GM19468 (cell line): ENCODE data around the gene CST4.
"Not testable (repeated sequence)": the region's sequence is repeated elsewhere in the genome, so short reads cannot be mapped to it uniquely, and the experiment has no call there.

Source experiments
- ATAC-seq: cut with Tn5 transposase; IDR thresholded peaks from one replicate; pipeline ENCODE4 v1.9.1; 2021; ENCODE audit warnings: mild to moderate bottlenecking, moderate library complexity, moderate number of reproducible peaks; ENCODE audit not compliant: unreplicated experiment; ENCODE audit errors: extremely low read depth

Gene CST4, protein sequence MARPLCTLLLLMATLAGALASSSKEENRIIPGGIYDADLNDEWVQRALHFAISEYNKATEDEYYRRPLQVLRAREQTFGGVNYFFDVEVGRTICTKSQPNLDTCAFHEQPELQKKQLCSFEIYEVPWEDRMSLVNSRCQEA

GRCh38 chr20:23688684-23689398 lies at the start of gene CST4:
TSS of gene CST4 (minus strand) at chr20:23689038. CDS start at chr20:23688969, 69 bp downstream.
- ATAC-seq, result not testable (repeated sequence)

DNA sequence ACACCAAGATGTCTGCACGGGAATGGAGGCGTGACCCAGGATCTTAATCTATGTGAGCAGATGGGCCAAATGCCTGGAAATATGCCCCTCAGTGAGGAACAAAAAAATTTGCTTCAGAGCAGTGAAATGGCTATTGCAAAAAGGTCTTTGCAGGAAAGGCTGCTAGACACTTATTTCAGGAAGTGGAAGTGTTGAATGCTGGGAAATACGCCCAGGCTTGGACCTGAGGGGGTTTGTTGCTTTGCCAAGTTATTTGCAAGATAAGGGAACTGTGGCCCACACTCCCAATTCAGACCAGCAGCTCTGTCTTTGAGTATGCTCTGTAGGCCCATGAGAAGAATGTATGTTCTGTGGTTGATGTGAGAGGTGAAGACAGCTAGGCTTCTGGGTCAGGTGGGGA lies 46.6 kb upstream of the CST4 start:
- ATAC-seq, result not testable (repeated sequence)

GRCh38 chr20:23734949-23735348 lies 46.1 kb upstream of the CST4 start:
- ATAC-seq, result not testable (repeated sequence)

- not testable (repeated sequence) for ATAC-seq
Observed at GRCh38 chr20:23734440-23734839, 45.6 kb upstream of the CST4 start.

- no peak for ATAC-seq
Observed at GRCh38 chr20:23727016-23727415, 38.2 kb upstream of the CST4 start.

DNA sequence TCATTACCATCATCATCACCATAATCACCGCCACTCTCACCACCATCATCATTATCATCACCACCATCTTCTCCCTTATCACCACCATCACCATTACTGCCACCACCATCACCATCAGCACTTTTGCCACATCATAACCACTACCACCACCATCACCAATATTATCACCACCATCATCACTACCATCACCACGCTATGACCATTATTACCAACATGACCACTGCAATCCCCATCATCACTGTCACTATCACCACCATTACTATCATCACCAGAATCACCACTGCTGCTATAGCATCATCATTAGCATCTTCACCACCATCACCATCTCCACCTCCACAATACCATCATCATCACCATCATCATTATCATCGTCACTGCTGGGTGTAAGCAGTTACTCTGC lies 36.3 kb upstream of the CST4 start:
- no peak for ATAC-seq

DNA sequence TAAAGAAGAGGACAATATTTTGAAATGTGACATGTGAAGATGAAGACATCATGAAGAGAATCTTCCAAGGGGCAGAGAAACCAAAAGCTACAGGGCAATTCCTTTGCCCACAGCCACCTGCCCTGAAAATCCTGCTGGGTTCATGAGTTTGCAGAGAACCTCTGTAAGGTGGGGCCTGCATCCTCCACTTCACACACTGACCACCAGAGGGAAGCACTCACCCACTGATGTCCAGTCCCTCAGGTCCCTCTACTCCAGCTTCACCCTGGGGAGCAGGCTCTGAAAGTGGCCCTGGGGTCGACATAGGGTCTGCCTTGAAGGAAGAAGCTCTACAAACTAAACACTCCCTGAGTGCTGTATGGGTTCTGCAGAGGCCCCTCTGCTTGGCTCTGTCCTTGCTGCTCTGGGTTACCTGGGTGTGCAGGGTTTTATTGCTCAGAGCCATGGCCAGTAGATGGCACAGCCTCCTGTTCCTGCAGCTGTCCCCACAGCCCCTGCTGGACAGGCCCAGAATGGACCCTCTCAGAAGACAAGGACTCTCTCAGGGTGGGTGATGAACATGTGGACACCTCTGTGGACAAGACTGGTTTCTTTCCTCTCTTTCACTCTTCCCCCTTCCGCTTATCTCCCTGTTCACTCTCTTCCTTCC lies 34.9 kb upstream of the CST4 start:
- peak; percentile 39 for ATAC-seq

DNA sequence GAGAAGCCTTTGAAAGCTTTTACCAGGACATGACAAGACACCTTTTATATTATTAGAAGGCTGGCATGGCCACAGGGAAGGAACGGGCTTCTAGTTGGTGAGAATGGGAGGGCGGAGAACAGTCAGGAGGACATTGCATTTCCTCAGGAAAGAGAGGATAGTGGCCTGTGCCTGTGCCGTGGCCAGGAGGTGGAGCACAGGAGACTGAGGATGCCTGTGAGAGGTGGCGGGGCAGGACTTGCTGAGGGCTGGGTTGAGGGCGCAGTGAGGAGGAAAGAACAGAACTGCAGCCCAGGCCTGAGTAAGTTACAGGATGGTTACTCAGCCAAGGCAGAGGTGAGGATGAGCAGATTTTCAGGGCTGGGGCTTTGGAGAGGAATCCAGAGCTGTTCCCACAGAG lies 34.0 kb upstream of the CST4 start:
- ATAC-seq, result not testable (repeated sequence)

- no peak for ATAC-seq
Observed at GRCh38 chr20:23721962-23722361, 33.1 kb upstream of the CST4 start.

DNA sequence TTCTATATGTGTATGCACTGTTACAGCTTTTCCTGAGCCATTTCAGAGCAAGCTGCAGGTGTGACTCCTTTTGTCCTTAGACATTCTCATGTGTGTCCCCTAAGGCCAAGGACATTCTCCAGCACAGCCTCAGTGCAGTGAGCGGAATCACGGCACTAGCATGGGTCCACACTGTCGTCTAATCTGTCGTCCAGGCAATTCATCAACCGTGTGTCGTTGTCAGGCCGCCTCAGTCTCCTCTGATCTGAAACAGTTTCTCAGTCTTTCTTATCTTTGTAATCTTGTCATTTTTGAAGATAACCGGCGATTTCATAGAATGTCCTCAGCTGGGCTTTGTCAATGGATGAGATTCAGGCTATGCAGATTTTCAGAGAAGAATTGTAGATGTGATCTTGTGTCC lies 30.5 kb upstream of the CST4 start:
- not testable (repeated sequence) for ATAC-seq

- not testable (repeated sequence) for ATAC-seq
Observed at GRCh38 chr20:23711778-23712177, 22.9 kb upstream of the CST4 start.

DNA sequence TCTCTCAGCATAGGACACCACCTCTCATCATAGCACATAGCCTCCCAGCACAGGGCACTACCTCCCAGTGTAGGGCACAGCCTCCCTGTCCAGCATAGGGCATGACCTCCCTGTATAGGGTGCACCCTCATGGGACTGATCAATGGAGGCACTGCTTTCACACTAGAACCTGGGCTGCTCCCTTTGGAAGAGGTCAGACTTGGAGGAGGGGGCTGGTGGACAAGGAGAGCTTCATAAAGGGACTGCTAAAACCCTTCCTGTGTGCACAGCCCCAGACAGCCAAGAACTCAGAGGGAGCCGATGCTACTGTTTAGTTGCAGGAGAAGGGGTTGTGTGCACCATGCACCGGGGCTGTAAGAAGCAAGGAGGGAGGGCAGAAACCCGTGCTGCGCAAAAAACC lies 21.9 kb upstream of the CST4 start:
- ATAC-seq, result no peak

GRCh38 chr20:23705895-23706294 lies 17.1 kb upstream of the CST4 start:
- ATAC-seq, result no peak

GRCh38 chr20:23702021-23702420 lies 13.2 kb upstream of the CST4 start:
- no peak for ATAC-seq

- no peak for ATAC-seq
Observed at GRCh38 chr20:23700931-23701330, 12.1 kb upstream of the CST4 start.

DNA sequence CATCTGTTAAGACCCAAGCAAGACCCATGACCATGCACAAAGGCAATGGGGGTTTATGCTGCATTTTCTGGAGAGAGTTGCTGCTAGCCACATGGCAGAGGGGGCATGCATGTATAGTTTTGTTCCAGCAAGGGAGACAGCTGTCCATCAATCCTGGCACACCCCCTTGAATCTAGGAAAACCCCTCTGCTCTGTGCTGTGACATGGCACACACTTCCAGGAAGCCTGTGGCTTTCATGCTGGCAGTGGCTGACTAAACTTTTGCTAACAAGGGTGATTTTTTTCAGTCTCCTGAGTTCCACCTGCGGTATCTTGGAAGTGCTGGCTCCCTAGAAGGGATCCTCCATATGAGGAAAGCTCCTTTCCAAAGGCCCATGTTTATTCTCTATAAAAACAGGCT lies 9.1 kb upstream of the CST4 start:
- no peak for ATAC-seq

DNA sequence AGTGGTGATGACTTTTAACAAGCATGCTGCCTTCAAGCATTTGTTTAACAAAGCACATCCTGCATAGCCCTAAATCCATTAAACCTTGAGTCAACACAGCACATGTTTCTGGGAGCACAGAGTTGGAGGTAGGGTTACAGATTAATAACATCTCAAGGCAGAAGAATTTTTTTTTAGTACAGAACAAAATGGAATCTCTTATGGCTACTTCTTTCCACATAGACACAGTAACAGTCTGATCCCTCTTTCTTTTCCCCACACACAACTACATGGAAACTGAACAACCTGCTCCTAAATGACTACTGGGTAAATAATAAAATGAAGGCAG lies 6.2 kb upstream of the CST4 start:
- ATAC-seq, result not testable (repeated sequence)

GRCh38 chr20:23694178-23695067 lies 5.6 kb upstream of the CST4 start:
- not testable (repeated sequence) for ATAC-seq

- ATAC-seq, result not testable (repeated sequence)
Observed at GRCh38 chr20:23692725-23693619, 4.1 kb upstream of the CST4 start.

DNA sequence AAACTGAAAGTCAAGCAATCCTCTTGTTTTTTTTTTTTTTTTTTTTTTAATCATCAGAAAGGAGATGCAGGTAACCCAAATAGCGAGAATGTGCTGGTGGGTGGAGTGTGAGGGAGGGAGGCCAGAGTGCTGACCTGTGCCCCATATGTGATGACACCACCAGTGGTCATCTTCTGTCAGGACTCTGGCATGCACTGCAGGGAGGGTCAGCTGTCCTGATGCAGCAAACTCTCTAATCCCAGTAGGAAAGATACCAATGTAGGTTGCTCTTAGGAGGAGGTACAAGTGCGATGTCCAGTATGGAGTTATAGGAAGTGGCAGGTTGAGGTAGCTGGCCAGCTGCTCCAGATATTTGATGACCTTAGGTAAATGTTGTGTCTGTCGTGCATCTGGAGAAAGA lies 2.8 kb upstream of the CST4 start:
- ATAC-seq, result no peak
